COR-L47 (cell line): ENCODE data around the gene ZSWIM1.
"Not testable (repeated sequence)": the region's sequence is repeated elsewhere in the genome, so short reads cannot be mapped to it uniquely, and the experiment has no call there.

Experiments used
- DNase-seq: peaks from one replicate; lab custom pipeline; 2025; lab: John Stamatoyannopoulos, UW

The ZSWIM1 gene

DNA sequence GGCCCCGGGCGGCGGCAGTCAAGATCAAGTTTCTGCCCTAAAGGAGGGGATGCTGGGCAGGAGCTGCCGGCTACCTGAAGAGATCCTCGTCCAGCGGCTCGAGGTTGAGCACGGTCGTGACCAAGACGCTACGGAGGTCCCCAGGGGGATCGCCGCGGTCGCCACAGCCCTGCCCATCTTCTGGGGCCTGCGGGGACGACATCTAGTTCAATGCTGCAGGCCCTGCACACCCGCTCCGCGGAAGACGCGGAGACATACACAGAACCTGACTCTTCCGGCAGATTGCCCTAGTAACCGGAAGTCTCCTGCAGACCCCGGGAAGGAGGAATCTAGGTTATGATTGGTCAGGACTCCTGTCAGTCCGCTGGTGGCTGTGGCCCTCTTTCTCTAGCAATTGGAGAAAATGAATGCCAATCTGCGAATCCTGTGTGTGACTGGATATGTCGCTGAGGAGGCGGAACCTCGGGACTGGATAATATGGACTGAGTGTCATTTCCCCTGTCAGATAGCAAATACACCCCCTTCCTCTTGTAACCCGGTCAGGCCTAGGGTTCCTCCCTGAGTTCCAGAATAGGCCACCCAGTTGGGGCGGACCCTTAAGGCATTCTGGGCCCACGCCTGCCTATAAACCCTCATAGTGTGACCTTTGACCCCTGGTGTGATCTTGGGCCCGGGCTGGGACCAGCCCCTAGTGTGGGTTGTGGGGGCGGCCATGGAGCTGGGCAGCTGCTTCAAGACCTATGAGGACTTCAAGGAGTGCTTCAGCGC, 23.7 kb upstream of the ZSWIM1 start, which contains the start of the genes ACOT8 and ZSWIM3:
Gene ACOT8, minus strand, starts transcription at position 279 of the 768 bp plus-strand sequence. Its CDS starts 77 bp downstream, at position 202.
Gene ZSWIM3, plus strand, starts transcription at position 501 of the 768 bp plus-strand sequence. Its CDS starts 212 bp downstream, at position 713.
- peak; percentile 100 for DNase-seq

DNA sequence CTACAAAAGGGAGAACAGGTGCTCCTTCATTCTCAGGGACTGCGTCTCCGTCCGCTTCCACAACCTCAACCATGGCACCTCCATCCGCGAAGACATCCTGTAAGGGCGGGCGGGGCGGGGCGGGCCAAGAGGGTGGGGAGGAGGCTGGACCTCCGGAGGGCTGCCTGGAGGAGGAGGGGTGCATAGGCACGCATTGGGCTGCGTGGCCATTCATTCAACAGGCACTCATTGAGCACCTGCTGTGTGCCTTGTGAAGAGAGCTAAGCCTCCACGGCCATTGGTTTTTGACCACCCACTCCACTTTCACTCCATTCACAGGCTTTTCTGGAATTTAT, 23.2 kb upstream of the ZSWIM1 start:
- DNase-seq, result peak; percentile 39

DNA sequence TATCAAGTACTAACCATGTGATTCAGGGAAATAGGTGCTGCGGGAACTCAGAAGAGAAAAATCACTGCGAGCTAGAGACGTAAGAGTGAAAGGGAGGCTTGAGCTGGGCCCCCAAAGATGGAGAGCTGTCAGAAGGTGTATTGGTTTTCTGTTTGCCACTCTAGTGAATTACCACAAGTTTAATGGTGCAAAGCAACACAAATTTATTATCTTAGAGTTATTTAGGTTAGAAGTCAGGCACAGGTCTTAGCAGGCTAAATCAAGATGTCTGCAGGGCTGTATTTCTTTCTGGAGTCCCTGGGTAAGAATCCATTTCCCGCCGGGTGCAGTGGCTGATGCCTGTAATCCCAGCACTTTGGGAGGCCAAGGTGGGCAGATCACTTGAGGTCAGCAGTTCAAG, 21.1 kb upstream of the ZSWIM1 start:
- DNase-seq, result no peak

DNA sequence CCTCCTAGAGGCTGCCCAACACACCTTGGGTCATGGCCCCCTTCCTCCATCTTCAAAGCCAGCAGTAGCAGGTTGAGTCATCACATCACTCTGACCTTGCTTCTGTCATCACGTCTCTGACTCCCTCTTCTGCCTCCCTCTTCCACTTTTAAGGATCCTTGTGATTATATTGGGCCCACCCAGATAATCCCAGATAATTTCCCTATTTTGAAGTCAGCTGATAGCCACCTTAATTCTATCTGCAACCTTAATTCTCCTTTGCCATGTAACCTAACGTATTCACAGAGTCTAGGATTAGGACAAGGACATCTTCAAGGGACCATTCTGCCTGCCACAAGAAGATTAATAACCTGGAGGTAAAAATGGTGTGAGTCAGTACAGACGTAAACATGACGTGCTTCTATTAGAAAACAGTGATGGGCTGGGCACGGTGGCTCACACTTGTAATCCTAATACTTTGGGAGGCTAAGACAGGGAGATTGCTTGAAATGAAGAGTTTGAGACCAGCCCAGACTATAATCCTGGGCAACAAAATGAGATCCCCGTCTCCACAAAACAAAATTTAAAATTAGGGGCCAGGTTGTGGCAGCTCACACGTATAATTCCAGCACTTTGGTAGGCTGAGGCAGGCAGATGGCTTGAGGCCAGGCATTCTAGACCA, 20.3 kb upstream of the ZSWIM1 start:
- DNase-seq, result no peak

DNA sequence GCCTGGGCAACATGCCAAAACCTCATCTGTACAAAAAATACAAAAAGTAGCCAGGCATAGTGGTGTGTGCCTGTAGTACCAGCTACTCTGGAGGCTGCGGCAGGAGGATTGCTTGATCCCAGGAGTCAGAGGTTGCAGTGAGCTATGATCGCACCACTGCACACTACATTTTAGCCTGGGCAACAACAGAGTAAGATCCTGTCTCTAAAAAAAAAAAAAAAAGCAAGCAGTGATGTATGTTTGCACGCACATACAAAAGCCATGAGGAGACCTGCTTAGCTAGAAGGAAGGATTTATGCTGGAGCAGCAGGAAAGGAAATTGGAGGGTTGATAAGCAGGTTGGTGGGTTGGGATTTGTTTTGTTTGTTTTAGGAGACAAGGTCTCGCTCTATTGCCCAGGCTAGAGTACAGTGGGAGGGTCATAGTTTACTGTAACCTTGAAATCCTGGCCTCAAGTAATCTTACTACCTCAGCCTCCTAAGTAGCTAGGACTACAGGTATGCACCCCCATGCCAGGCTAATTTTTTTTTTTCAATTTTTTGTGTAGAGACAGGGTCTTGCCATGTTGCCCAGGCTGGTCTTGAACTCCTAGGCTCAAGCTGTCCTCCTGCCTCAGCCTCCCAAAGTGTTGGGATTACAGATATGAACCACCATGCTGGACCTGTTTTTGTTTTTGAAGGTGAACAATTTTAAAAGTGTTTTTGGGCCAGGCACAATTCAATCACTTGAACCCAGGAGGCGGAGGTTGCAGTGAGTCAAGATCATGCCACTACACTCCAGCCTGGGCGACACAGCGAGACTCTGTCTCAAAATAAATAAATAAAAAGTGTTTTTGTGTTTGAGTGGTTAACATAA, 19.6 kb upstream of the ZSWIM1 start:
- DNase-seq, result peak; percentile 66

DNA sequence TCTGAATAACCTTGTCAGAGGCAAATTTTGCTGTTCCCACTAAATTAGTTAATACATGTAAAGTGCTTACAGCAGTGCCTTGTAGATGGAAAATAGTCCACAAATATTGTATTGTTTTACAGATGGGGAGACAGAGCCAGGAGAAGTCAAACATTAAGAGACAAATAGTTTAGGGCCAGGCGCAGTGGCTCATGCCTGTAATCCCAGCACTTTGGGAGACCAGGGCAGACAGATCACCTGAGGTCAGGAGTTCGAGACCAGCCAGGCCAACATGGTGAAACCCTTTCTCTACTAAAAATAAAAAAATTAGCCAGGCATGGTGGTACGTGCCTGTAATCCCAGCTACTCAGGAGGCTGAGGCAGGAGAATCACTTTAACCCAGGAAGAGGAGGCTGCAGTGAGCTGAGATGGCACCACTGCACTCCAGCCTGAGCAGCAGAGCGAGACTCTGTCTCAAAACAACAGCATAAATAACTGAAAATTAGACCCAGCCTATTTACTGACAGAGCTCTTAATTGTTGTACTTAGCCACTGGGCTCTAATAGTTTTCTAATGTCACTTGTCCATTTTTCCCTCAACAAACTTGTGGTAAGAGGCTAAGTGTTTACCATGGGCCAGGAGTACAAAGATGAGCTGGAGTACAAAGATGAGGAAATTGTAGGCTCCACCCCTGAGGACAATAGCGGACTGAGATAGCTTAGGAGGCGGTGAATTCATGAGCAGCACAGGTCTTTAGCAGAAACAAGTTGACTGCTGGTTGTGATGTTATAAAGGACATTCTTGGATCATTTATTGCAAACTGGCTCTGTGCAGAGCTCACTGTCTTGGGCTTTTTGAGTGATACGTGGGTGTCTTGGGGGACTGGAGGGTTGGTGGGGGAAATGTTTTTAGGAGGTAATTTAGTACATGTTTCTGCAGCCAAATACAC, 17.2 kb upstream of the ZSWIM1 start:
- DNase-seq, result no peak

DNA sequence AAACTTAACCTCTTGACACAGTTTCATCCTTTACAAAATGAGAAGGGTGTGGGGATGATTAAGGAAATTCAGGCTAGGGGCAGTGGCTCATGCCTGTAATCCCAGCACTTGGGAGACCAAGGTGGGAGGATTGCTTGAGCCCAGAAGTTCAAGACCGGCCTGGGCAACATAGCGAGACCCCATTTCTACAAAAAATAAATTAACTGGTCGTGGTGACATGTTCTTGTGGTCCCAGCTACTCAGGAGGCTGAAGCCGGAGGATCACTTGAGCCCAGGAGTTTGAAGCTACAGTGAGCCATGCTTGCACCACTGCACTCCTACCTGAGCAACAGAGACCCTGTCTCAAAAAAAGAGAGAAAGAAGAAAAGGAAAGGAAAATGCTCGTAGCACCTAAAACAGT, 14.6 kb upstream of the ZSWIM1 start:
- no peak for DNase-seq

DNA sequence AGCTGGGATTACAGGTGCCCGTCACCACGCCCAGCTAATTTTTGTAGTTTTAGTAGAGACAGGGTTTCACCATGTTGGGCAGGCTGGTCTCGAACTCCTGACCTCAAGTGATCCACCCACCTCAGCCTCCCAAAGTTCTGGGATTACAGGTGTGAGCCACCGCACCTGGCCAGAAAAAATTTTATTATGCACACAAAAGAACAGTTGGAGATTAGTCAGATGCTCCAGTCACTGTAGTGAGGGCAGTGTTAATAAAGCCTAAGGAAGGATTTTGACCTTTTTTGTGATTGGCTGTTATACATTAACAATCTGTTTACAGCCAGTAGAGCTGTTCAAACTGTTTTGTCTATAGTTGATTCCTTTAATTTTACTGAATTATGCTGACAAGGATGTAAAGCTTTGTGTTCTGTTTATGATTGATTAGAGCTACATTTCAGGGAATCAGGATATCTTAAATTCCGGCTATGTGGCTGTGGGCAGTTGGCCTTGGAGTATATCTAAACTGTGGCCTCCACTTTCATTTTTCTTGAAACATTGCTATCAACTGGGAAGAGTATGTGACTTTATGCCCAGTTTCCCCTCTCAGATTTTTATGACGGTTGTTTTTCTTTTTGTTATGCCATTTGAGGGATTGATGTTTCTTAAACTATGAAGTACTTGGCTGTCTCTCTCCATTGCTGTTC, 13.8 kb upstream of the ZSWIM1 start:
- DNase-seq, result no peak

DNA sequence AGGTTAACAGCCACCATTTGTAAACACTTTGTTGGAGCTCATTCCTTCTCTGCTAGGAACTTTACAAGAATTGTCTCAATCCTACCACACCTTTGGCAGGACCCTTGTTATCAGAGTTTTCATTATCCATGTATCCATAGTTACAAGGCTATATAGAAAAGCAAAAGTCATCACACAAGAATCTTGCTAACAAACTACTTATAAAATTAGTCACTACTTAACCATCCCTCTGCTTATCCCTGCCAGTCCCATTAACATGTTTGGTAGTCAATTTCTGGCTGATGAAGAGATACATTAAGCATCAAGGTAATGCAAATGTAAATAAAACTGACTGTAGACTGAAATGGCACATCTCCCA, 13.2 kb upstream of the ZSWIM1 start:
- no peak for DNase-seq

DNA sequence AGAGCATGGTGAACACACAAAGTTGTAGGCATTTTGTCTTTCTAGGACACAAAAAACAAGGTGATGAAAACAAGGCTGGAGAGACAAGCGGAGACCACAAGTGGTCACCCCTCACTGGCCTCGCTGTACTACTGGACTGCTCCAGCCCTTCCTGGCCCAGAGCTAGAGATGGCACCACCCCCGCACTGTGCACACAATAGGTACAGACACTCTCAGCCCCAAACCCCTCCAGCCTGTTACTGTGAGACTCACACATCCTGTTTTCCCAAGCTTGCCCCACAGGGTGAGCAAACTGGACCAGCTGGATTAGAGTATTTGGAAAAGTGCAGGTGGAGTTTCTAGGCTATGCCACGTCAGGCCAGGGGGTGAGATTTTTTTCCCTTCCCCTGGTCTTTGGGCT, 8.4 kb upstream of the ZSWIM1 start:
- no peak for DNase-seq

DNA sequence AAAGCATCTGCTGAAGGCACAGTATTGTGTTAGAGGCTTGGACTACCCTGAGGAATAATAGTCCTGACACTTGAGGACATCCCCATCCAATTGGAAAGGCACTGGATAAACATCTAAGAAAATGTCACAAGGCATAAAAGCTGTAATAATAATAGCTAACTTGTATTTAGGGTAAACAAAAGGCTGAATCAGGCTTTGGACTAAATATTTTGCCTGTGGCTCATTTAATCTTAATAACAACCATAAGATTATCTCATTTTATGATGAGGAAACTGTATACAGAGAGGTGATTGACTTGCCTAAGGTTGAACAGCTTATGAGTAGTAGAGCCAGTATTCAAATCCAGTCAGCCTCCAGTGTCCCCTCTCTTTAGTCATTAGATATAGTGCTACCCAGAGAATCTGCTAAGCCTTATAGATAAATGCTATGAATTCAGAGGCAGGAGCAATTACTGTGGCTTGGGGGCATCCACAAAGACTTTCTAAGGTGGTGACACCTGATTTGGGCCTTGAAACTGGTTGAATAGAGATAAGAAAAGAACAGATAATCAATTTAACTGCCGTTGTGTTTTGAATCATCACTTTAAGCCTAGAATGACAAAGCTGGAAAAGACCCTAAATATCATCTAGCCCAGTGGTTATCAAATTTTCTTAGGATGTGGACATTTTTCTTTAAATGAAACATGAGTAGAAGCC, 7.5 kb upstream of the ZSWIM1 start:
- no peak for DNase-seq

DNA sequence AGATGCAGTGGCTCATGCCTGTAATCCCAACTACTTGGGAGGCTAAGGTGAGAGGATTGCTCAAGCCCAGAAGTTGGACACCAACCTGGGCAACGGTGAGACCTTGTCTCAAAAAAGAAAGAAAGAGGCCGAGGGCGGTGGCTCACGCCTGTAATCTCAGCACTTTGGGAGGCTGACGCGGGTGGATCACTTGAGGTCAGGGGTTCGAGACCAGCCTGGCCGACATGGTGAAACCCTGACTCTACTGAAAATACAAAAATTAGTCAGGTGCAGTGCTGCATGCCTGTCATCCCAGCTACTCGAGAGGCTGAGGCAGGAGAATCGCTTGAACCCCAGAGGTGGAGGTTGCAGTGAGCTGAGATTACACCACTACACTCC, 6.9 kb upstream of the ZSWIM1 start:
- not testable (repeated sequence) for DNase-seq

DNA sequence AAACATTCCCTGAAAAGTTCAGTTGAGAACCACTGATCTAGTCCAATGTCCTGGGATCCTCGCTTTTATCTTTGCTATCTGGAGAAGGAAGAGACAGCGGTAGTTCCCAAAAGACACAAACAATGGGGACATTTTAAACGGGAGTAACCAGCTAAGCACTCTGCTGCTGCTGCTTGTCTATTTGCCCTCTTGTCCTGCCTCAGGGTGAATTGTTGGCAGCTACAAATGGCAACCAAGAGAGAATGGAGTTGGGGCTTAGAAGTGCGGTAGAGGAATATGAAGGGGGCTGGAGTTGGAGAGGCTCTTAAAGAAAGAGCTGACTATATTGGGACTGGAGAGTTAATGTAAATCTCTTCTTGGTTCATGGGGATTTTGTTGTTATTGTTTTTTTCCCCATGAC, 6.5 kb upstream of the ZSWIM1 start:
- no peak for DNase-seq

DNA sequence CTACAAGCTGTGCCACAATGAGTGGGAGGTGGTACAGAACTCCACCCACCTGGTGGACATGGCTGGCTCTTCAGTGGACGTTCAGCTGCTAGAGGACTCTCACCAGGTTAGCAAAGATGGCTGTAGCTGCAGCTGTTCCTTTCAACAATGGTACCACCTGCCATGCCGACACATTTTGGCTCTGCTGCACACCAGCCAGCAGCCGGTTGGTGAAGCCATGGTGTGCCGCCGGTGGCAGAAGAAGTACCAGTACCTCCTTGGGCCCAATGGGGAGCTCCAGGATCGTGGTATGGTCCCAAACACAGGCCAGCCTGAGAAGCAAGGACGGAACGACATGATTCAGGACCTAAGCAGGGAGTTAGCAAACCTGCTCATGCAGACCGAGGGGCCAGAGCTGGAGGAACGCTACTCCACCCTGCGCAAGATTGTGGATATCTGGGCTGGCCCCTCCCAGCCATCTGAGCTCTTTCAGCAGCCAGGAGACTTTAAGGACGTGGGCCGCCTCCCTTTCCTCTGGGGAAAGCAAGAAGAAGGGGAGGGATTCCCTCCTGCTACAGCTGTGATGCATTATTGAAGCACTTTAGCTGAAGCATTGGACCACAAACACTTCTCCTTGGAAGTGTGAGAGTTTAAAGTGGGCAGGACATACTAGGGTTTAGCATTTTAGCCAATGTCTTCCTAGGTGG, 2.8 kb upstream of the ZSWIM1 start:
- DNase-seq, result no peak

DNA sequence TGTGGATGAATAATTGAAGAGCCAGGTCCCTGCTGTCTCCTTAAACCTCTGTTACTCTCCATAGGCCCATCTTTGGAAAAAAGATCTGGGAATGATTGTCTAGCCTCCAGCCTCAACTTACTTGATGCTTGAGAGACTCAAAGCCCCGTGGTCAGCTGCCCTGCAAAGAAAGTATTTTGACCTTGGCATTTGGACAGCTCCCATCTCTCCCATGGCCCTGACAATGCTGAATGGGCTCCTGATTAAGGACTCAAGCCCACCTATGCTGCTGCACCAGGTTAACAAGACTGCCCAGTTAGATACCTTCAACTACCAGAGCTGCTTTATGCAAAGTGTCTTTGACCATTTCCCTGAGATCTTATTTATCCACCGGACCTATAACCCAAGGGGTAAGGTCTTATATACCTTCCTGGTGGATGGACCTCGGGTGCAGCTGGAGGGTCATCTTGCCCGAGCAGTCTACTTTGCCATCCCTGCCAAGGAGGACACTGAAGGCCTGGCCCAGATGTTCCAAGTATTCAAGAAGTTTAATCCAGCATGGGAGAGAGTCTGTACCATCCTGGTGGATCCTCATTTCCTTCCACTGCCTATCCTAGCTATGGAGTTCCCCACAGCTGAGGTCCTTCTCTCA, 1.6 kb downstream of the ZSWIM1 start:
- no peak for DNase-seq

DNA sequence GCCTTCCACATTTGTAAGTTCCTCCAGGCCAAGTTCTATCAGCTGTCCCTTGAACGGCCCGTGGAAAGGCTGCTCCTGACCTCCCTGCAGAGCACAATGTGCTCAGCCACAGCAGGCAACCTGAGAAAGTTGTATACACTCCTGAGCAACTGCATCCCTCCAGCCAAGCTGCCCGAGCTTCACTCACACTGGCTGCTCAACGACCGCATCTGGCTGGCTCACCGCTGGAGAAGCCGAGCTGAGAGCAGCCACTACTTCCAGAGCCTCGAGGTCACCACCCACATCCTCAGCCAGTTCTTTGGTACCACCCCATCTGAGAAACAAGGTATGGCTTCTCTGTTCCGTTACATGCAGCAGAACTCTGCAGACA, 2.1 kb downstream of the ZSWIM1 start:
- DNase-seq, result no peak

DNA sequence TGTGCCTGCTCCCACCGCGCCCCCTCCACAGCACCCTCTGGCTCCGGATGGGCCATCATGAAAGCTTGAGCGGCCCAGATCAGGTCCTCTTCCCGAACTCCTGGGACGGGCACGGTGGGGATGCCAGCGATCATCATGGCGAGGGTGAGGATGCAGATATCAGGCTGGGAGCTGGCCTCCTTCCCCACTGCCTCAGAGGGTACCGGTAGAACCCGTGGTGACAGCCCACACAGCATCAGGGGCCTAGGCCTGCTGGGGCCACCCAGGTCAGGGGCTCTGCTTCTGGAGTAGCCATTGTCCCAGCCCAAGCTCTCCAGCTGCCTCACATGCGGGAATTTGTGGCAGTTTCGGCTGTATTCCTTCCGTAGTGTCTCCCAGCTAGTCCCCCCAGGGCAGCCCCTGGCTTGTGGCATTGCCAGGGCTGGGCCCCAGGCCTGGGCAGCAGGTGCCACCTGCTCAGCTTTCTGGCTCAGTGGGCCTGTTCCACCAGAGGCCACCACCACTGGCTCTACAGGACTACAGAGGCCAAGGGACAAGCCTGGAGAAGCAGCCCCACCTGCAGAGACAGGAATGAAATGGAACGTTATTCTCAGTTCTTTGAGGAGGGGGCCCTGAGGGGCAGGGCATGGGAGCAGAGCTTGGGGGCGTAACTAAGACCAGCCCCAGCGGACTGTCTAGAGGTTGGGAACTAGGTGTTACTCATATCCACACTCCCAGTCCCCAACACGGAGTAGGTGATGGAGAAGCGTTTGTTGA, 5.7 kb downstream of the ZSWIM1 start:
- DNase-seq, result no peak

DNA sequence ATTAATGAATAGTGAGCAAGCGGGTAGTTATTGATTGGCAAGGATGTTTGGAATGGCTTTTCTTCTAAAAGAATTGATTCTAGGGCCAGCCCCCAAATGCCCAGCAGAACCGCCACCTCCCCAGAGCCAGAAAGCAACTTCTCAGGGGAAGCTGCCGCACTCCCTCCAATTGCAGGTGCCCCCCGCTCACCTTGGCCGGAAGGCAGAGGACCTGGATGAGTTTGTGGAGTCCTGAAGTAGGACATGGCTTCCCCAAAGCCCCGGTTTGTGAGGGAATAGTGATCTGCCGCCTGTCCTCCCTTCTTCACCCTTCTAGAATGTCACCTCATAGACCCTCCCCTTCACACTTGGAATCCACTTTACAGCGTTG, 6.3 kb downstream of the ZSWIM1 start, which contains the start of gene SPATA25:
Gene SPATA25, minus strand, starts transcription at position 277 of the 370 bp plus-strand sequence. Its CDS starts 32 bp downstream, at position 245.
- no peak for DNase-seq

DNA sequence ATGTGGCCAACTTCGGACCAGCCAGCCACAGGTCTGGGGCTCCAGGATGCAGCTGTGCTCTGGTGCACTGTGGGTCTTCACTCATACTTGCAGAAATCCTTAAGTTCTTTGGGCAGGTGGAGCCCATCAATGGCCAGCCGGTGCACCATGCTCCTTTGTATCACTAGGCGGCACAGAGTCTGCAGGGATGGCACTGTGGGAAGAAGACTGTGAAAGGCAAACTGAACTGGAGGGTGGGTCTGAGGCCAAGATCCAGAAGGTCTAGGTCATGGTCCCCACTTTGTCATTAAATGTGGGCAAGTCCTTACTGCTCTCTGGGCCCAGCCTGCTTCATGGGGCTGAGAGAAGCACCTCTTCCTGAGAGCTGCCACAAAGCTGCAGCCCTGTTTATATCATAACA, 7.7 kb downstream of the ZSWIM1 start:
- DNase-seq, result no peak
